SK-N-DZ (cell line): ENCODE data around the gene PDHX.

Experiments used
- DNase-seq: peaks from one replicate; pipeline ENCODE4 v3.0.0-alpha.2; 2015; ENCODE audit warnings: low spot score

The PDHX gene

GRCh38 chr11:34953955-34954354 lies 37.5 kb downstream of the PDHX start:
- no peak for DNase-seq

- DNase-seq, result no peak
Measured at GRCh38 chr11:34957206-34957605, 40.8 kb downstream of the PDHX start.

GRCh38 chr11:34957606-34958005 lies 41.2 kb downstream of the PDHX start:
- DNase-seq, result no peak

GRCh38 chr11:34959770-34960169 lies 43.4 kb downstream of the PDHX start:
- no peak for DNase-seq

GRCh38 chr11:34960277-34960676 lies 43.9 kb downstream of the PDHX start:
- no peak for DNase-seq

- no peak for DNase-seq
Measured at GRCh38 chr11:34962034-34962433, 45.6 kb downstream of the PDHX start.

- no peak for DNase-seq
Measured at GRCh38 chr11:34963351-34963750, 46.9 kb downstream of the PDHX start.

GRCh38 chr11:34964610-34965331 lies 48.4 kb downstream of the PDHX start:
- no peak for DNase-seq

GRCh38 chr11:34968862-34969261 lies 52.4 kb downstream of the PDHX start:
- no peak for DNase-seq

- no peak for DNase-seq
Measured at GRCh38 chr11:34970033-34970432, 53.6 kb downstream of the PDHX start.

- DNase-seq, result no peak
Measured at GRCh38 chr11:34970480-34970879, 54.1 kb downstream of the PDHX start.

- DNase-seq, result no peak
Measured at GRCh38 chr11:34971928-34972327, 55.5 kb downstream of the PDHX start.

- no peak for DNase-seq
Measured at GRCh38 chr11:34972366-34972765, 55.9 kb downstream of the PDHX start.

- DNase-seq, result no peak
Measured at GRCh38 chr11:34972892-34973291, 56.5 kb downstream of the PDHX start.

GRCh38 chr11:34975482-34975881 lies 59.1 kb downstream of the PDHX start:
- DNase-seq, result no peak

- DNase-seq, result no peak
Measured at GRCh38 chr11:34976496-34977088, 60.2 kb downstream of the PDHX start.

GRCh38 chr11:34977089-34977912 lies 60.9 kb downstream of the PDHX start:
- DNase-seq, result no peak

GRCh38 chr11:34978236-34979191 lies 62.1 kb downstream of the PDHX start:
- DNase-seq, result no peak

GRCh38 chr11:34984514-34984913 lies 68.1 kb downstream of the PDHX start:
- no peak for DNase-seq

- no peak for DNase-seq
Measured at GRCh38 chr11:34986883-34987520, 70.6 kb downstream of the PDHX start.

GRCh38 chr11:34987617-34988016 lies 71.2 kb downstream of the PDHX start:
- no peak for DNase-seq
